Measurements from ENCODE around the gene CDCA8.

Gene CDCA8

GRCh38 chr1:37663426-37664000 is 28.8 kb upstream of the CDCA8 start:
- TF ChIP-seq, protein P1, sequence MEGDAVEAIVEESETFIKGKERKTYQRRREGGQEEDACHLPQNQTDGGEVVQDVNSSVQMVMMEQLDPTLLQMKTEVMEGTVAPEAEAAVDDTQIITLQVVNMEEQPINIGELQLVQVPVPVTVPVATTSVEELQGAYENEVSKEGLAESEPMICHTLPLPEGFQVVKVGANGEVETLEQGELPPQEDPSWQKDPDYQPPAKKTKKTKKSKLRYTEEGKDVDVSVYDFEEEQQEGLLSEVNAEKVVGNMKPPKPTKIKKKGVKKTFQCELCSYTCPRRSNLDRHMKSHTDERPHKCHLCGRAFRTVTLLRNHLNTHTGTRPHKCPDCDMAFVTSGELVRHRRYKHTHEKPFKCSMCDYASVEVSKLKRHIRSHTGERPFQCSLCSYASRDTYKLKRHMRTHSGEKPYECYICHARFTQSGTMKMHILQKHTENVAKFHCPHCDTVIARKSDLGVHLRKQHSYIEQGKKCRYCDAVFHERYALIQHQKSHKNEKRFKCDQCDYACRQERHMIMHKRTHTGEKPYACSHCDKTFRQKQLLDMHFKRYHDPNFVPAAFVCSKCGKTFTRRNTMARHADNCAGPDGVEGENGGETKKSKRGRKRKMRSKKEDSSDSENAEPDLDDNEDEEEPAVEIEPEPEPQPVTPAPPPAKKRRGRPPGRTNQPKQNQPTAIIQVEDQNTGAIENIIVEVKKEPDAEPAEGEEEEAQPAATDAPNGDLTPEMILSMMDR (IDR thresholded peaks at IDR 0.05) = no peak

- TF ChIP-seq, protein P1 (IDR thresholded peaks at IDR 0.05) = no peak
Measured at GRCh38 chr1:37666241-37666867, 26.0 kb upstream of the CDCA8 start.

DNA sequence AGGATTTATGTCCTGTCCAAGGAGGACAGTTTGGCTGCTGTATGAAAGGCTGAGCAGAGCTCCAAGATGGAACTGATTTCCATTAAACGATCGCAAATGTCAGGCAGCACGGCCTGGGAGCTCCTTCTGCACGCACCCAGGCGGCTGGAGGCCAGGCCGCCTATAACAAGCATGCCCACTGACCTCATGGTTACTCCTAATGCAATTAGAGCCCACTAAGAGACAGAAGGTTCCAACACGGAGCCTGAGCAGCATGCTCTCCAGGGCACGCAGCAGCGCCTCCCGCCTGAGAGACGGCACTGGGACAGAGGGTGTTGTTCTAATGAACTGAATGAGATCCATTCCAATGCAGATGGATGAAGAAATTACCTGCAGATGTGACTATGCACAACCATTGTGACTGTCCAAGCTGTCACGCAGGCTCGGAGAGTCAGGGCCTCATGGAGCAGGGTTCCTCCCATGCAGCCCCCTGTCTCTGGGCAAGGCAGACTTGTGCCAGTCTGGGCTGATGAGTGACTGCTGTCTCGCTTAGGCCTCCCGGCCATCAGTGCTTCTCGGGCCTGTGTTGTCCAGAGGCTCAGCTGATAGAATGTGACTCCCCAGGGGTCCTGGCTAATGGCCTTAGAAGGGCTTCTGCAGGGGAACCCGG is 25.2 kb upstream of the CDCA8 start:
- TF ChIP-seq, protein P1 (IDR thresholded peaks at IDR 0.05) = no peak

DNA sequence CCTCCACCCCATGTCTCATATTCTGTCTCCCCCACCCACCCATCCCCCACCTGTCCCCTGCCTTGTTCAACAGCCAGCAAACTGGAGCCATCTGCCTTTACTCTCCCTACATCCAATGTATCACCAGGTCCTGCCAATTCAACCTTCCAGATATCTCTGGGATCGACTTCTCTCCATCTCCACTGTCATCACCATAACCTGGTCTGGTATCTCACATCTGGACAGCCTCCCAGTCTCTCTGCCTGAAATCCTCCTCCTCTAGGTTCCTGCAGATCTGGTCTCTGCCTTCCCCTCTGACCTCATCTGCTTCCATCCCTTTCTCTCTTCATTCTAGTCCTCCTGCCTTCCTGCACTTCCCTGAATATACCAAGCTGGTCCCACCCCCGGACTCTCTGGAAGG is 22.2 kb upstream of the CDCA8 start:
- TF ChIP-seq, protein P1 (IDR thresholded peaks at IDR 0.05) = no peak

- TF ChIP-seq, protein P1 (IDR thresholded peaks at IDR 0.05) = no peak
Measured at GRCh38 chr1:37671261-37671660, 21.1 kb upstream of the CDCA8 start.

DNA sequence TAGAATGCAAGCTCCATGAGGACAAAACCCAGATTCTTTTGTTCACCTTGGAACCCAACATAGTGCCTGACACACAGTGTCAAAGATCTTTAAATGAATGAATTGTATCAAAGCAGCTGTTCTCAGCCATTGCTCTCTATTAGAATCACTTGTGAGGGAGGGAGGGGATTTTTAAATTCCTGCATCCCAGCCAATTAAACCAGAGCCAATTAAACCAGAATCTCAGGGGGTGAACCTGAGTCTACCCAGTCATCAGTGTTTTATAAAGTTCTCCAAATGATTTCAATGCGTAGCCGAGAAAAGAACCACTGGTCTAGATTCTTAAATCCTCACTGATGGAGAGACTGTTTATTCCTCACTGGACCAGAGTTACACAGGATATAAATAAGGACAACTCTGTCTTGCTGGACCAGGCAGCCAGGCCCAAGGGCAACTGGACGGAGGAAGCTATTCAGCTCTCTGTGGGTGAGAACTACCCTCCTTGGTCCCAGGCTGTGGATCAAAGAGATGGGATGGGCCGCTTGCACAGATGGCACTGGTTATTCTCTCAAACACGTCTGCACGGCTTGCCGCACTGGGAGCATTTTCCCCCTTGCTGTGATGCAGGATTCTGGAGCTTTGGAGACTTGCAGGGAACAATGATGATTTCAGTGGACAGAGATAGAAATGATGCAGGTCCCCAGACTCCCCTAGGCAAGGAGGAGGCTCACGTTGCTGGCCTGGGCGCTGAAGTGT is 20.0 kb upstream of the CDCA8 start:
- TF ChIP-seq, protein P1 (IDR thresholded peaks at IDR 0.05) = no peak

DNA sequence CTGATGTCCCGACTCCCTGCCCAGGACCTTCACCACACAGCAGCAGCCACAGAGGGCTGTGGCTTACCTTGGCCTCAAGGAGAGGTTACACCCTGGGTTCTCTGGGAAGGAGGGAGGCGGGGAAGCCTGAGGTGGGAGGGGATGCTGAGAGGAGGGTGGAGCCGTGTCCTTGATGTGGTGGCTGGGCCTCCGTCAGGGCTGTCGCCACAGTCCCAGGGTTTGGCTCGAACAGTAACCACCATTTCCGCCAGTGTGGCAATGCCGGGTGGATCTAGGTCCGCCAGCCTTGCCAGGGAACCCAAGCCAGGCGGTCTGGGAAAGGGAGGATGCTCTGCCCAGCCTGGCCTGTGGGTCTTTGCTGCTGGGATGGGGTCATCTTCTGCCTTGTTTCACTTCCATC is 18.4 kb upstream of the CDCA8 start:
- TF ChIP-seq, protein P1 (IDR thresholded peaks at IDR 0.05) = no peak

All from LNCAP (cell line).